ENCODE data around the gene ARHGEF11. TPM values are rescaled to one million over a fixed set of nuclear protein-coding genes. Genes with fewer than 3 reads are reported as not detected.

The ARHGEF11 gene
- total and polyA plus RNA-seq, 2 experiments from 2014 or later = 25.0 to 26.9 TPM

- no peaks in the 10 kb centered on the region for H3K9me3 ChIP-seq (ENCODE audit: low read depth)
- H3K9me2 ChIP-seq (replicated peaks; ENCODE audit: insufficient read depth) = no peaks in the 10 kb centered on the region
- no peaks in the 10 kb centered on the region for H3K79me2 ChIP-seq
- no peak overlapping the region for H2AFZ ChIP-seq
- no peaks in the 10 kb centered on the region for H4K20me1 ChIP-seq (ENCODE audit: insufficient read depth, poor library complexity, severe bottlenecking)
- H3K4me1 ChIP-seq (ENCODE audit: insufficient read depth) = peaks cover 8% of the 10 kb centered on the region
- TF ChIP-seq, protein P1, sequence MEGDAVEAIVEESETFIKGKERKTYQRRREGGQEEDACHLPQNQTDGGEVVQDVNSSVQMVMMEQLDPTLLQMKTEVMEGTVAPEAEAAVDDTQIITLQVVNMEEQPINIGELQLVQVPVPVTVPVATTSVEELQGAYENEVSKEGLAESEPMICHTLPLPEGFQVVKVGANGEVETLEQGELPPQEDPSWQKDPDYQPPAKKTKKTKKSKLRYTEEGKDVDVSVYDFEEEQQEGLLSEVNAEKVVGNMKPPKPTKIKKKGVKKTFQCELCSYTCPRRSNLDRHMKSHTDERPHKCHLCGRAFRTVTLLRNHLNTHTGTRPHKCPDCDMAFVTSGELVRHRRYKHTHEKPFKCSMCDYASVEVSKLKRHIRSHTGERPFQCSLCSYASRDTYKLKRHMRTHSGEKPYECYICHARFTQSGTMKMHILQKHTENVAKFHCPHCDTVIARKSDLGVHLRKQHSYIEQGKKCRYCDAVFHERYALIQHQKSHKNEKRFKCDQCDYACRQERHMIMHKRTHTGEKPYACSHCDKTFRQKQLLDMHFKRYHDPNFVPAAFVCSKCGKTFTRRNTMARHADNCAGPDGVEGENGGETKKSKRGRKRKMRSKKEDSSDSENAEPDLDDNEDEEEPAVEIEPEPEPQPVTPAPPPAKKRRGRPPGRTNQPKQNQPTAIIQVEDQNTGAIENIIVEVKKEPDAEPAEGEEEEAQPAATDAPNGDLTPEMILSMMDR (IDR thresholded peaks at IDR 0.05; ENCODE audit: poor library complexity) = no peak
- TF ChIP-seq EZH2phosphoT487 (IDR thresholded peaks at IDR 0.05; ENCODE audit: low read depth, severe bottlenecking, unreplicated experiment) (no peak), EZH2 (IDR thresholded peaks at IDR 0.05; ENCODE audit: borderline replicate concordance) (no peak)
- 78% methylated on average over 4 of the region's 4 CpGs for WGBS (ENCODE audit: low lambda C conversion rate, missing lambda C conversion rate)
- H3K4me3 ChIP-seq = no peak overlapping the region
- no peaks in the 10 kb centered on the region for H3K36me3 ChIP-seq (replicated peaks; ENCODE audit: insufficient read depth, low read depth)
- no peak overlapping the region for H3K27ac ChIP-seq
- H3K27me3 ChIP-seq = no peaks in the 10 kb centered on the region
- DNase-seq (ENCODE audit: low spot score) = no peak
- no peak overlapping the region for H3K4me2 ChIP-seq
Measured at GRCh38 chr1:157091668-157092273, 46.2 kb upstream of the ARHGEF11 start.

GRCh38 chr1:157091186-157091585 is 45.6 kb upstream of the ARHGEF11 start:
- H2AFZ ChIP-seq = no peak overlapping the region
- no peak overlapping the region for H3K4me2 ChIP-seq
- no peaks in the 10 kb centered on the region for H4K20me1 ChIP-seq (ENCODE audit: insufficient read depth, poor library complexity, severe bottlenecking)
- peak overlapping the region; percentile 72 for H3K27ac ChIP-seq
- DNase-seq (ENCODE audit: low spot score) = no peak
- H3K27me3 ChIP-seq = no peaks in the 10 kb centered on the region
- no peaks in the 10 kb centered on the region for H3K9me3 ChIP-seq (ENCODE audit: low read depth)
- H3K79me2 ChIP-seq = no peaks in the 10 kb centered on the region
- TF ChIP-seq EZH2 (IDR thresholded peaks at IDR 0.05; ENCODE audit: borderline replicate concordance) (no peak), EZH2phosphoT487 (IDR thresholded peaks at IDR 0.05; ENCODE audit: low read depth, severe bottlenecking, unreplicated experiment) (no peak)
- TF ChIP-seq, protein P1 (IDR thresholded peaks at IDR 0.05; ENCODE audit: poor library complexity) = no peak
- H3K4me1 ChIP-seq (ENCODE audit: insufficient read depth) = peaks cover 8% of the 10 kb centered on the region
- no peaks in the 10 kb centered on the region for H3K9me2 ChIP-seq (replicated peaks; ENCODE audit: insufficient read depth)
- no peak overlapping the region for H3K4me3 ChIP-seq
- no peaks in the 10 kb centered on the region for H3K36me3 ChIP-seq (replicated peaks; ENCODE audit: insufficient read depth, low read depth)
- WGBS (ENCODE audit: low lambda C conversion rate, missing lambda C conversion rate) = 96% methylated on average over 4 of the region's 4 CpGs

DNA sequence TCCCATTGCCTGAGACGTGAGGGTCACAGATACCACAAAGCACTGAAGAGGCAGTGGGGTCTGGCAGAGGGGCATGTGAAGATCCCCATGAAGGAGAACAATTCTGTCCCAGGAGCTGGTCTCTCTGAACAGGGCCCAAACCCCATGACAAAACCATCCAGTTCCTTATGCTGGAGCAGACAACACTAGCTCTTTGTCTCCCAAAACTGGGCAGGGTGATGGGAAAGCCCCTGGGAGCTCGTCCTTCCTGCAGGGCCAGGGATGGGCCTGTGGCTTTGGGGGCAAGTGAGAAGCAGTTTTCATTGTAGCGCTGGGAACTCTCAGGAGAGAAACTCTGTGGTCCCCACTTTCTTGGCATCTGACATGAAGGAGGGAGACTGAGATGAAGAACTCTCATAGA is 45.2 kb upstream of the ARHGEF11 start:
- 72% methylated on average over 3 of the region's 3 CpGs for WGBS (ENCODE audit: low lambda C conversion rate, missing lambda C conversion rate)
- Histone ChIP-seq H3K27ac (peak overlapping the region; percentile 72), H3K79me2 (no peaks in the 10 kb centered on the region)

More for the DNA sequence above, 45.2 kb upstream of the ARHGEF11 start:
- Histone ChIP-seq H2AFZ (no peak overlapping the region), H3K9me3 (ENCODE audit: low read depth) (no peaks in the 10 kb centered on the region), H3K4me1 (ENCODE audit: insufficient read depth) (peaks cover 8% of the 10 kb centered on the region), H3K4me3 (no peak overlapping the region), H3K27me3 (no peaks in the 10 kb centered on the region), H4K20me1 (ENCODE audit: insufficient read depth, poor library complexity, severe bottlenecking) (no peaks in the 10 kb centered on the region), H3K4me2 (peak overlapping the region; percentile 60), H3K9me2 (replicated peaks; ENCODE audit: insufficient read depth) (no peaks in the 10 kb centered on the region), H3K36me3 (replicated peaks; ENCODE audit: insufficient read depth, low read depth) (no peaks in the 10 kb centered on the region)
- no peak for DNase-seq (ENCODE audit: low spot score)
- TF ChIP-seq, protein P1 (IDR thresholded peaks at IDR 0.05; ENCODE audit: poor library complexity) = no peak
- TF ChIP-seq EZH2 (IDR thresholded peaks at IDR 0.05; ENCODE audit: borderline replicate concordance) (no peak), EZH2phosphoT487 (IDR thresholded peaks at IDR 0.05; ENCODE audit: low read depth, severe bottlenecking, unreplicated experiment) (no peak)

Data from hepatocyte (in vitro differentiated cells).